Adrenal gland (tissue), 12 donors: ENCODE data around the gene MAGEA8. TPM values are rescaled to one million over a fixed set of nuclear protein-coding genes. Genes with fewer than 3 reads are reported as not detected.
"Not testable (repeated sequence)": the region's sequence is repeated elsewhere in the genome, so short reads cannot be mapped to it uniquely, and the experiment has no call there.

Source experiments
- DNase-seq, 7 donors: peaks; one replicate each; pipeline ENCODE4 v3.0.0-alpha.2; 2019 to 2020
- H3K27ac ChIP-seq, 5 donors: fragments of 200-600 bp; sonication (generic) in 4 of 5; 1 replicate in 3 of 5; 2 replicates in 2 of 5; pipeline versions ENCODE4 v1.5.1 to v1.8.0; 2016 to 2020; ENCODE audit warnings: mild to moderate bottlenecking in 1 of 5
- H3K27me3 ChIP-seq: fragments of 200-600 bp; 2 replicates; pipeline ENCODE4 v1.8.0; 2021
- H3K36me3 ChIP-seq, 2 donors: fragments of 200-600 bp; replicated peaks in 1 of 2; 1 replicate in 1 of 2; 2 replicates in 1 of 2; pipeline versions ENCODE4 v1.5.1 to v1.8.0; 2018 to 2022
- H3K4me1 ChIP-seq, 2 donors: fragments of 200-600 bp; replicated peaks in 1 of 2; 1 replicate in 1 of 2; 2 replicates in 1 of 2; pipeline versions ENCODE4 v1.5.1 to v1.8.0; 2018 to 2021
- H3K4me3 ChIP-seq, 4 donors: fragments of 200-600 bp; sonication (generic) in 3 of 4; one replicate each; pipeline ENCODE4 v1.5.1; 2016 to 2018
- H3K9me3 ChIP-seq, 3 donors: fragments of 200-600 bp; sonication (generic) in 1 of 3; replicated peaks in 1 of 3; 1 replicate in 2 of 3; 2 replicates in 1 of 3; pipeline versions ENCODE4 v1.5.1 to v1.8.0; 2016 to 2021
- WGBS, 4 donors: extraction: QIAGEN DNeasy Blood & Tissue Kit in 2 of 4; methylation state at CpG; one replicate each; pipeline versions ENCODE4 v1.1.5 to v1.1.7; 2013 to 2017; 5-methylcytosine and 5-hydroxymethylcytosine counted together
- intact Hi-C, 2 donors: fragments of 100-400 bp; cut with DNase I; formaldehyde crosslinking; loops; one replicate each; pipeline versions ENCODE4 v1.14.1 to v1.15.0; 2022 to 2023
- polyA plus RNA-seq, 3 donors: library from polyadenylated mRNA; stranded (reverse); fragments of 200-250 nt in 2 of 3; fragments of 350-450 nt in 1 of 3; fragmentation: Illumina TruSeq in 1 of 3; extraction: RNeasy Lipid Tissue Mini Kit (QIAGEN cat#74804) in 1 of 3; gene quantifications; one replicate each; pipeline ENCODE4 v1.2.3, GENCODE V29; 2013 to 2014
- total RNA-seq, 9 donors: library from RNA; depleted of rRNA in 4 of 9; stranded (reverse); fragments of >200 nt in 4 of 9; fragments of 120-200 nt in 1 of 9; fragmentation: NEBNext Ultra II Directional in 1 of 9; extraction: Animal tissue kit (Norgen Biotek cat#: 25700) in 1 of 9; gene quantifications; one replicate each; pipeline versions ENCODE4 v1.1.0 to v1.2.4, GENCODE V29; 2013 to 2023
- donor health status: healthy with polysubstance abuse.
- donor health status: Bipolar disorder and iron deficiency.
- donor health status: DM: yes; HTN: yes; CAD: no.
- donor health status: DM: no; HTN: no; CAD: no.
- donor health status: DM: no; HTN: no; CAD: no.
- donor health status: DM: yes; HTN: yes; CAD: no.

MAGEA8 gene
- total and polyA plus RNA-seq, 12 donors, result not detected

- intact Hi-C loops, H3K9me3 ChIP-seq, DNase-seq, H3K27me3 ChIP-seq, H3K27ac ChIP-seq, H3K36me3 ChIP-seq, H3K4me3 ChIP-seq, H3K4me1 ChIP-seq: not testable (repeated sequence)
- 67 to 100% methylated on average over 1 of the region's 8 CpGs; no CpG with 5 or more reads in 2 of the 4 donors for WGBS, 4 donors
These were observed 46.4 kb downstream of the MAGEA8 start for GRCh38 chrX:149927245-149927963.

- H3K27ac ChIP-seq, H3K4me1 ChIP-seq, DNase-seq, H3K9me3 ChIP-seq, H3K36me3 ChIP-seq, H3K4me3 ChIP-seq, intact Hi-C loops, H3K27me3 ChIP-seq: not testable (repeated sequence)
- no CpG with 5 or more reads among the region's 1 CpG for WGBS, 4 donors
These were observed 46.9 kb downstream of the MAGEA8 start for GRCh38 chrX:149927964-149928258.

GRCh38 chrX:149928635-149929034, 47.7 kb downstream of the MAGEA8 start:
- H3K27ac ChIP-seq, intact Hi-C loops, H3K4me3 ChIP-seq, DNase-seq, H3K27me3 ChIP-seq, H3K36me3 ChIP-seq, H3K9me3 ChIP-seq, H3K4me1 ChIP-seq: not testable (repeated sequence)
- whole genome bisulfite sequencing, 4 donors, result 89 to 100% methylated on average over 1 of the region's 1 CpG; no CpG with 5 or more reads in 2 of the 4 donors

- 79 to 100% methylated on average over 1 to 2 of the region's 7 CpGs; no CpG with 5 or more reads in 2 of the 4 donors for WGBS, 4 donors
These were observed 48.4 kb downstream of the MAGEA8 start, which contains the start of gene HSFX4 for GRCh38 chrX:149929400-149929799. Gene HSFX4 (plus strand): TSS chrX:149929573. CDS start chrX:149929645, 72 bp downstream.

GRCh38 chrX:149931355-149931754, 50.4 kb downstream of the MAGEA8 start:
- H3K36me3 ChIP-seq, H3K4me3 ChIP-seq, H3K4me1 ChIP-seq, H3K27ac ChIP-seq, intact Hi-C loops, H3K9me3 ChIP-seq, H3K27me3 ChIP-seq, DNase-seq: not testable (repeated sequence)
- WGBS, 4 donors, result 22 to 88% (median 74%) methylated on average over 1 to 2 of the region's 4 CpGs

More at GRCh38 chrX:149929400-149929799, 48.4 kb downstream of the MAGEA8 start, which contains the start of gene HSFX4:
- intact Hi-C loops, H3K36me3 ChIP-seq, H3K4me1 ChIP-seq, H3K27ac ChIP-seq, H3K9me3 ChIP-seq, H3K4me3 ChIP-seq, DNase-seq, H3K27me3 ChIP-seq: not testable (repeated sequence)

- H3K4me3 ChIP-seq, DNase-seq, H3K27me3 ChIP-seq, H3K36me3 ChIP-seq, H3K4me1 ChIP-seq, H3K9me3 ChIP-seq, intact Hi-C loops, H3K27ac ChIP-seq: not testable (repeated sequence)
- 88 to 92% (median 88%) methylated on average over 2 of the region's 2 CpGs; no CpG with 5 or more reads in 1 of the 4 donors for WGBS, 4 donors
These were observed 51.2 kb downstream of the MAGEA8 start for GRCh38 chrX:149932150-149932549.

- intact Hi-C loops, H3K9me3 ChIP-seq, H3K4me3 ChIP-seq, H3K36me3 ChIP-seq, H3K4me1 ChIP-seq, DNase-seq, H3K27ac ChIP-seq, H3K27me3 ChIP-seq: not testable (repeated sequence)
- 90 to 100% methylated on average over 1 of the region's 5 CpGs; no CpG with 5 or more reads in 2 of the 4 donors for WGBS, 4 donors
These were observed 52.0 kb downstream of the MAGEA8 start for GRCh38 chrX:149932970-149933369.

- H3K9me3 ChIP-seq, H3K36me3 ChIP-seq, H3K4me3 ChIP-seq, DNase-seq, H3K27ac ChIP-seq, intact Hi-C loops, H3K27me3 ChIP-seq, H3K4me1 ChIP-seq: not testable (repeated sequence)
- WGBS, 4 donors, result 71 to 83% (median 75%) methylated on average over 10 to 16 of the region's 21 CpGs; no CpG with 5 or more reads in 1 of the 4 donors
These were observed 52.6 kb downstream of the MAGEA8 start for GRCh38 chrX:149933547-149933946.

Other genes starting within 250 kb of the MAGEA8 start
- 10 to 100 TPM; 15.3 to 38.0 (median 26.0) TPM for gene TMEM185A, start 249.4 kb upstream of the MAGEA8 start, total RNA-seq
- gene TMEM185A, start 249.4 kb upstream of the MAGEA8 start, polyA plus RNA-seq, result 10 to 100 TPM; 14.8 to 20.2 (median 16.8) TPM
- gene MAGEA11, start 169.1 kb upstream of the MAGEA8 start, total RNA-seq, result not detected
- not detected for gene MAGEA11, start 169.1 kb upstream of the MAGEA8 start, polyA plus RNA-seq
- 1 to 10 TPM in 6 of 9 donors, under 1 TPM in 3; 0.21 to 2.3 (median 1.6) TPM for gene HSFX1, start 107.1 kb upstream of the MAGEA8 start, total RNA-seq
- under 1 TPM; 0.51 to 0.80 (median 0.57) TPM for gene HSFX1, start 107.1 kb upstream of the MAGEA8 start, polyA plus RNA-seq
- not detected for gene MAGEA9, start 99.3 kb upstream of the MAGEA8 start, total RNA-seq
- not detected for gene MAGEA9, start 99.3 kb upstream of the MAGEA8 start, polyA plus RNA-seq
- not detected for gene HSFX4, start 48.4 kb downstream of the MAGEA8 start, total RNA-seq
- gene HSFX4, start 48.4 kb downstream of the MAGEA8 start, polyA plus RNA-seq, result under 1 TPM in 1 of 3 donors, not detected in 2; 0.10 TPM
- gene EOLA2, start 57.3 kb downstream of the MAGEA8 start, total RNA-seq, result 10 to 100 TPM; 17.2 to 34.1 (median 28.6) TPM
- 10 to 100 TPM; 27.8 to 53.2 (median 32.6) TPM for gene EOLA2, start 57.3 kb downstream of the MAGEA8 start, polyA plus RNA-seq